ENCODE measurements around the gene REV3L. TPM values are rescaled to one million over a fixed set of nuclear protein-coding genes. Genes with fewer than 3 reads are reported as not detected.

The REV3L gene
- total and polyA plus RNA-seq, 4 donors, result 3.8 to 17.7 (median 11.2) TPM

DNA sequence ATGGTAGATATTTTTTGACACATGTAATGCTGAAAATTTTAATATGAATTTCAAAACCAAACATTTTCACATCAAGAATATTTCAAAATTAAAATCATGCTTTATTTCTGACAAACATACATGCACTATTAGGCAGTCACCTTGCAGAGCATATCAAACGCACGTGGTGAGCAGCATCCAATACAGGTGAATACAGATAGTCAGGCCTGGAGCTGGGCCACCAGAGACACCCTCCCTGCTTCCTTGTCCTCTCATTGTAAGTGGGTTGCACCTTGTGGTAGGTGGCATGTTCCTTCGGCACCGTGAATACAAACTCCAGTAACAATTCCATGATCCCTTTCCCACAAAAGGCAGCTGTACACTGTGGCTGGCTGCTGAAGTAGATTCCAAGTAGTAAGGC, 8.9 kb downstream of the REV3L start:
- DNase-seq (ENCODE audit: low spot score), result no peak
- Histone ChIP-seq H3K4me1 (ENCODE audit: control insufficient read depth in 4 of 4, insufficient read depth in 4 of 4, low read length in 3 of 4) (peaks cover 0 to 11% (median 1%) of the 10 kb centered on the region in 4 donors), H3K9ac (ENCODE audit: low read depth in 1 of 2, low read length in 2 of 2) (no peak overlapping the region), H3K27me3 (ENCODE audit: control insufficient read depth in 4 of 4, insufficient read depth in 4 of 4, low read length in 3 of 4) (no peaks in the 10 kb centered on the region), H3K9me3 (ENCODE audit: control insufficient read depth in 4 of 4, low read length in 3 of 4) (no peaks in the 10 kb centered on the region), H3K27ac (ENCODE audit: low read depth in 1 of 2, low read length in 2 of 2) (no peak overlapping the region), H3K36me3 (ENCODE audit: control insufficient read depth in 4 of 4, insufficient read depth in 3 of 4, low read depth in 1 of 4, low read length in 3 of 4) (no peaks in the 10 kb centered on the region), H3K4me3 (ENCODE audit: low read depth in 1 of 3, low read length in 3 of 3) (no peak overlapping the region)
- TF ChIP-seq NR2F2 (IDR thresholded peaks at IDR 0.05), result no peak
- TF ChIP-seq FOXA1 (IDR thresholded peaks at IDR 0.05), result no peak
- TF ChIP-seq, protein P1, sequence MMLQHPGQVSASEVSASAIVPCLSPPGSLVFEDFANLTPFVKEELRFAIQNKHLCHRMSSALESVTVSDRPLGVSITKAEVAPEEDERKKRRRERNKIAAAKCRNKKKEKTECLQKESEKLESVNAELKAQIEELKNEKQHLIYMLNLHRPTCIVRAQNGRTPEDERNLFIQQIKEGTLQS (IDR thresholded peaks at IDR 0.05), result no peak
- TF ChIP-seq HNF4G (IDR thresholded peaks at IDR 0.05), result no peak
- TF ChIP-seq, protein P2, sequence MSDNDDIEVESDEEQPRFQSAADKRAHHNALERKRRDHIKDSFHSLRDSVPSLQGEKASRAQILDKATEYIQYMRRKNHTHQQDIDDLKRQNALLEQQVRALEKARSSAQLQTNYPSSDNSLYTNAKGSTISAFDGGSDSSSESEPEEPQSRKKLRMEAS (IDR thresholded peaks at IDR 0.05), result no peak
- no peak for TF ChIP-seq RXRA (IDR thresholded peaks at IDR 0.05)
- TF ChIP-seq, protein P3, sequence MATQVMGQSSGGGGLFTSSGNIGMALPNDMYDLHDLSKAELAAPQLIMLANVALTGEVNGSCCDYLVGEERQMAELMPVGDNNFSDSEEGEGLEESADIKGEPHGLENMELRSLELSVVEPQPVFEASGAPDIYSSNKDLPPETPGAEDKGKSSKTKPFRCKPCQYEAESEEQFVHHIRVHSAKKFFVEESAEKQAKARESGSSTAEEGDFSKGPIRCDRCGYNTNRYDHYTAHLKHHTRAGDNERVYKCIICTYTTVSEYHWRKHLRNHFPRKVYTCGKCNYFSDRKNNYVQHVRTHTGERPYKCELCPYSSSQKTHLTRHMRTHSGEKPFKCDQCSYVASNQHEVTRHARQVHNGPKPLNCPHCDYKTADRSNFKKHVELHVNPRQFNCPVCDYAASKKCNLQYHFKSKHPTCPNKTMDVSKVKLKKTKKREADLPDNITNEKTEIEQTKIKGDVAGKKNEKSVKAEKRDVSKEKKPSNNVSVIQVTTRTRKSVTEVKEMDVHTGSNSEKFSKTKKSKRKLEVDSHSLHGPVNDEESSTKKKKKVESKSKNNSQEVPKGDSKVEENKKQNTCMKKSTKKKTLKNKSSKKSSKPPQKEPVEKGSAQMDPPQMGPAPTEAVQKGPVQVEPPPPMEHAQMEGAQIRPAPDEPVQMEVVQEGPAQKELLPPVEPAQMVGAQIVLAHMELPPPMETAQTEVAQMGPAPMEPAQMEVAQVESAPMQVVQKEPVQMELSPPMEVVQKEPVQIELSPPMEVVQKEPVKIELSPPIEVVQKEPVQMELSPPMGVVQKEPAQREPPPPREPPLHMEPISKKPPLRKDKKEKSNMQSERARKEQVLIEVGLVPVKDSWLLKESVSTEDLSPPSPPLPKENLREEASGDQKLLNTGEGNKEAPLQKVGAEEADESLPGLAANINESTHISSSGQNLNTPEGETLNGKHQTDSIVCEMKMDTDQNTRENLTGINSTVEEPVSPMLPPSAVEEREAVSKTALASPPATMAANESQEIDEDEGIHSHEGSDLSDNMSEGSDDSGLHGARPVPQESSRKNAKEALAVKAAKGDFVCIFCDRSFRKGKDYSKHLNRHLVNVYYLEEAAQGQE (IDR thresholded peaks at IDR 0.05), result no peak
- TF ChIP-seq, protein P4, sequence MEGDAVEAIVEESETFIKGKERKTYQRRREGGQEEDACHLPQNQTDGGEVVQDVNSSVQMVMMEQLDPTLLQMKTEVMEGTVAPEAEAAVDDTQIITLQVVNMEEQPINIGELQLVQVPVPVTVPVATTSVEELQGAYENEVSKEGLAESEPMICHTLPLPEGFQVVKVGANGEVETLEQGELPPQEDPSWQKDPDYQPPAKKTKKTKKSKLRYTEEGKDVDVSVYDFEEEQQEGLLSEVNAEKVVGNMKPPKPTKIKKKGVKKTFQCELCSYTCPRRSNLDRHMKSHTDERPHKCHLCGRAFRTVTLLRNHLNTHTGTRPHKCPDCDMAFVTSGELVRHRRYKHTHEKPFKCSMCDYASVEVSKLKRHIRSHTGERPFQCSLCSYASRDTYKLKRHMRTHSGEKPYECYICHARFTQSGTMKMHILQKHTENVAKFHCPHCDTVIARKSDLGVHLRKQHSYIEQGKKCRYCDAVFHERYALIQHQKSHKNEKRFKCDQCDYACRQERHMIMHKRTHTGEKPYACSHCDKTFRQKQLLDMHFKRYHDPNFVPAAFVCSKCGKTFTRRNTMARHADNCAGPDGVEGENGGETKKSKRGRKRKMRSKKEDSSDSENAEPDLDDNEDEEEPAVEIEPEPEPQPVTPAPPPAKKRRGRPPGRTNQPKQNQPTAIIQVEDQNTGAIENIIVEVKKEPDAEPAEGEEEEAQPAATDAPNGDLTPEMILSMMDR (IDR thresholded peaks at IDR 0.05; ENCODE audit: low read depth, low read length, missing input control), result no peak
- no peak for TF ChIP-seq JUND (IDR thresholded peaks at IDR 0.05)
- TF ChIP-seq TAF1 (conservative IDR thresholded peaks at IDR 0.05), result no peak
- TF ChIP-seq, protein P5, sequence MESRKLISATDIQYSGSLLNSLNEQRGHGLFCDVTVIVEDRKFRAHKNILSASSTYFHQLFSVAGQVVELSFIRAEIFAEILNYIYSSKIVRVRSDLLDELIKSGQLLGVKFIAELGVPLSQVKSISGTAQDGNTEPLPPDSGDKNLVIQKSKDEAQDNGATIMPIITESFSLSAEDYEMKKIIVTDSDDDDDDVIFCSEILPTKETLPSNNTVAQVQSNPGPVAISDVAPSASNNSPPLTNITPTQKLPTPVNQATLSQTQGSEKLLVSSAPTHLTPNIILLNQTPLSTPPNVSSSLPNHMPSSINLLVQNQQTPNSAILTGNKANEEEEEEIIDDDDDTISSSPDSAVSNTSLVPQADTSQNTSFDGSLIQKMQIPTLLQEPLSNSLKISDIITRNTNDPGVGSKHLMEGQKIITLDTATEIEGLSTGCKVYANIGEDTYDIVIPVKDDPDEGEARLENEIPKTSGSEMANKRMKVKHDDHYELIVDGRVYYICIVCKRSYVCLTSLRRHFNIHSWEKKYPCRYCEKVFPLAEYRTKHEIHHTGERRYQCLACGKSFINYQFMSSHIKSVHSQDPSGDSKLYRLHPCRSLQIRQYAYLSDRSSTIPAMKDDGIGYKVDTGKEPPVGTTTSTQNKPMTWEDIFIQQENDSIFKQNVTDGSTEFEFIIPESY (IDR thresholded peaks at IDR 0.05), result no peak
- TF ChIP-seq HNF4A (conservative IDR thresholded peaks at IDR 0.05), result no peak
- 88% methylated on average over 4 of the region's 4 CpGs for WGBS

DNA sequence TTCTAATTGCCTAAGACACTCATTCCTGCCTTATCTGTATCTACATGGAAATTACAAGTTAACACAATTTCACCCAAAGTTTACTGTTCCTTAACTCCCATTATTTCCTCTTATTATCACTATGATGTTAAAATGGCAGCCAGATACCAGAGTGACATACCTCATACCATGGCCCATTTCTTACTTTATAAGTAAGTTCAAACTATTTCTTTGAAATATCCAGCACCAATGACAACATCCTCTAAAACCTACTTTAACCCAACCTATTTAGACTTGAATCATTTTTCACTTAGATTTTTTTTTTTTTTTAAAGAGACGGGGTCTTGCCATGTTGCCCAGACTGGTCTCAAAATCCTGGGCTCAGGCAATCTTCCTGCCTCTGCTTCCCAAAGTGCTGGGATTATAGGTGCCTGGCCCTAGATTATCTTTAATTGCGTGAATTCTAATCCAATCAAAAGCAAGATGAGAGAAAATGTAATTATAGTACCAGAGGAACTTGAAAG, 10.0 kb downstream of the REV3L start:
- DNase-seq (ENCODE audit: low spot score), result no peak
- WGBS, result 97% methylated on average over 2 of the region's 2 CpGs
- no peaks in the 10 kb centered on the region for H3K27me3 ChIP-seq (ENCODE audit: control insufficient read depth in 4 of 4, insufficient read depth in 4 of 4, low read length in 3 of 4)
- no peak overlapping the region for H3K4me3 ChIP-seq (ENCODE audit: low read depth in 1 of 3, low read length in 3 of 3)
- H3K9me3 ChIP-seq (ENCODE audit: control insufficient read depth in 4 of 4, low read length in 3 of 4), result no peaks in the 10 kb centered on the region
- peaks cover 0 to 8% (median 0%) of the 10 kb centered on the region in 4 donors for H3K4me1 ChIP-seq (ENCODE audit: control insufficient read depth in 4 of 4, insufficient read depth in 4 of 4, low read length in 3 of 4)
- no peaks in the 10 kb centered on the region for H3K36me3 ChIP-seq (ENCODE audit: control insufficient read depth in 4 of 4, insufficient read depth in 3 of 4, low read depth in 1 of 4, low read length in 3 of 4)
- H3K9ac ChIP-seq (ENCODE audit: low read depth in 1 of 2, low read length in 2 of 2), result no peak overlapping the region
- TF ChIP-seq, protein P5 (IDR thresholded peaks at IDR 0.05), result no peak
- TF ChIP-seq, protein P3 (IDR thresholded peaks at IDR 0.05), result no peak
- no peak for TF ChIP-seq YY1 (IDR thresholded peaks at IDR 0.05)
- no peak for TF ChIP-seq RAD21 (IDR thresholded peaks at IDR 0.05)
- no peak for TF ChIP-seq SP1 (IDR thresholded peaks at IDR 0.05)
- TF ChIP-seq JUND (IDR thresholded peaks at IDR 0.05), result no peak
- no peak for TF ChIP-seq FOXA2 (IDR thresholded peaks at IDR 0.05)
- no peak for TF ChIP-seq FOXA1 (IDR thresholded peaks at IDR 0.05)
- no peak for TF ChIP-seq HNF4A (conservative IDR thresholded peaks at IDR 0.05)
- TF ChIP-seq, protein P1 (IDR thresholded peaks at IDR 0.05), result no peak
- no peak for TF ChIP-seq NR2F2 (IDR thresholded peaks at IDR 0.05)
- no peak overlapping the region for H3K27ac ChIP-seq (ENCODE audit: low read depth in 1 of 2, low read length in 2 of 2)
